Trophoblast cell (in vitro differentiated cells and primary cell): ENCODE results near the gene FAM204A.
A peak's percentile ranks its signal among the peaks of the same experiment; 100 is the strongest.

Experiments
- DNase-seq, 2 donors: peaks; one replicate each; pipeline ENCODE4 v3.0.0-alpha.2; 2016
- H2AFZ ChIP-seq: 2 replicates; pipeline ENCODE4 v1.6.1; 2013; ENCODE audit warnings: low read length, moderate library complexity, mild to moderate bottlenecking; ENCODE audit not compliant: insufficient read depth, poor library complexity
- H2AK5ac ChIP-seq: 2 replicates; pipeline ENCODE4 v1.6.1; 2013; ENCODE audit warnings: mild to moderate bottlenecking, low read length
- H2BK120ac ChIP-seq: 2 replicates; pipeline ENCODE4 v1.6.1; 2013; ENCODE audit warnings: low read length, mild to moderate bottlenecking, moderate library complexity; ENCODE audit not compliant: insufficient read depth, poor library complexity
- H2BK12ac ChIP-seq: 2 replicates; pipeline ENCODE4 v1.6.1; 2013; ENCODE audit warnings: mild to moderate bottlenecking, low read length, moderate library complexity
- H2BK5ac ChIP-seq: 2 replicates; pipeline ENCODE4 v1.6.1; 2013; ENCODE audit warnings: low read length, low read depth, moderate library complexity, mild to moderate bottlenecking; ENCODE audit not compliant: poor library complexity
- H3K14ac ChIP-seq: 2 replicates; pipeline ENCODE4 v1.6.1; 2013; ENCODE audit warnings: mild to moderate bottlenecking, low read length
- H3K18ac ChIP-seq: 2 replicates; pipeline ENCODE4 v1.6.1; 2013; ENCODE audit warnings: mild to moderate bottlenecking, low read length
- H3K23ac ChIP-seq: 2 replicates; pipeline ENCODE4 v1.6.1; 2013; ENCODE audit warnings: low read length
- H3K27ac ChIP-seq: 2 replicates; pipeline ENCODE4 v1.5.1; 2013; ENCODE audit warnings: low read depth, mild to moderate bottlenecking, inconsistent platforms, low read length, moderate library complexity
- H3K27me3 ChIP-seq: 2 replicates; pipeline ENCODE4 v1.6.1; 2013; ENCODE audit warnings: inconsistent platforms, mild to moderate bottlenecking, low read length, moderate library complexity; ENCODE audit not compliant: insufficient read depth
- H3K36me3 ChIP-seq, 2 experiments: 1 replicate in 1 of 2; 2 replicates in 1 of 2; pipeline ENCODE4 v1.6.1; 2013; ENCODE audit warnings: low read length in 2 of 2, mild to moderate bottlenecking in 2 of 2, moderate library complexity in 1 of 2; ENCODE audit not compliant: insufficient read depth in 2 of 2, control insufficient read depth in 1 of 2
- H3K4ac ChIP-seq: 2 replicates; pipeline ENCODE4 v1.6.1; 2013; ENCODE audit warnings: low read depth, mild to moderate bottlenecking, low read length, moderate library complexity
- H3K4me1 ChIP-seq, 2 experiments: 1 replicate in 1 of 2; 2 replicates in 1 of 2; pipeline ENCODE4 v1.6.1; 2013; ENCODE audit warnings: low read length in 2 of 2, mild to moderate bottlenecking in 2 of 2, moderate library complexity in 1 of 2; ENCODE audit not compliant: insufficient read depth in 2 of 2, control insufficient read depth in 1 of 2
- H3K4me2 ChIP-seq: 2 replicates; pipeline ENCODE4 v1.6.1; 2013; ENCODE audit warnings: inconsistent platforms, mild to moderate bottlenecking, low read length, moderate library complexity
- H3K4me3 ChIP-seq: 2 replicates; pipeline ENCODE4 v1.5.1; 2013; ENCODE audit warnings: mild to moderate bottlenecking, low read depth, low read length, inconsistent platforms
- H3K79me1 ChIP-seq: one replicate; pipeline ENCODE4 v1.6.1; 2013; ENCODE audit warnings: low read length
- H3K79me2 ChIP-seq: 2 replicates; pipeline ENCODE4 v1.6.1; 2013; ENCODE audit warnings: low read length, mild to moderate bottlenecking; ENCODE audit not compliant: control insufficient read depth, insufficient read depth, poor library complexity
- H3K9ac ChIP-seq: 2 replicates; pipeline ENCODE4 v1.6.1; 2013; ENCODE audit warnings: mild to moderate bottlenecking, low read length
- H3K9me3 ChIP-seq: 2 replicates; pipeline ENCODE4 v1.6.1; 2013; ENCODE audit warnings: low read depth, mild to moderate bottlenecking, control low read depth, inconsistent platforms, low read length; ENCODE audit not compliant: insufficient read depth
- H4K12ac ChIP-seq: 2 replicates; pipeline ENCODE4 v1.6.1; 2013; ENCODE audit warnings: low read depth, mild to moderate bottlenecking, low read length, moderate library complexity
- H4K8ac ChIP-seq: 2 replicates; pipeline ENCODE4 v1.6.1; 2013; ENCODE audit warnings: low read depth, mild to moderate bottlenecking, low read length, moderate library complexity
- H4K91ac ChIP-seq: one replicate; pipeline ENCODE4 v1.6.1; 2013; ENCODE audit warnings: low read depth, mild to moderate bottlenecking, low read length, moderate library complexity
- WGBS: extraction: QIAGEN DNeasy Blood & Tissue Kit; methylation state at CpG from one replicate; pipeline ENCODE4 v1.1.7; 2013; ENCODE audit warnings: missing lambda C conversion rate; ENCODE audit not compliant: insufficient read length, insufficient coverage; ENCODE audit errors: extremely low coverage; 5-methylcytosine and 5-hydroxymethylcytosine counted together

Gene FAM204A

DNA sequence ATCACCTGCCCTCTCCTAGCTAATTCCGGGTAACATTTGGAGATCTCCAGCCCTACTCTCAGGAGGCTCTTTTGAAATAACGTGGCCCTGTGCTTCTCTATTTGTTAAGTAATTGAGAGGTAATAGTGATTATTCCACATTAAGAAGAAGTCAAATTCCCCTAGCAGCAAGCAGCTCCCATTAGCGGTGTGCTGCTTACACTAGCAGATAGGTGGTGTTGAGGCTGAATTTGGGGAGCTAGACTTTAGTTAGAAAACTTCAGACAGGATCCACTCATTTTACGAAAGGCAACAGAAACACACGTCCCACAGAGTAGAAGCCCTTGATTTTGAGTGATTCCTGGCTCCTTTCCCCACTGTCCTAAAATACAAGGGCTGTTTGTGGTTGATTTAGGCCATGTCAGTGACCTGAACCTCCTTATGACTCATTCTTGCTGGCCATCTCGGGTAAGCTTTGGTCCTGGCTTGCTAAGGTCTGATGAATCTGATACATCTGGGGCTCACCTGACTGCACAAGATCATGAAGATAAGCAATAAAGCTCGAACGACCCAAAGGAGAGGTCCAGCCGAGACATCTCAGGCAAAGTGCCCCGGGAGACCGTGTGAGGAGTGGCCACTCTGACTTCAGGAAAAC lies 77.2 kb downstream of the FAM204A start:
- Histone ChIP-seq H3K4me3 (no peak overlapping the region), H2AK5ac (no peak overlapping the region), H2BK120ac (no peak overlapping the region), H3K4me2 (no peak overlapping the region), H4K8ac (no peak overlapping the region), H3K4ac (no peak overlapping the region), H3K79me1 (no peaks in the 10 kb centered on the region), H3K14ac (no peak overlapping the region), H3K23ac (no peak overlapping the region), H3K9me3 (no peaks in the 10 kb centered on the region), H3K4me1 (no peaks in the 10 kb centered on the region), H2AFZ (no peak overlapping the region), H3K36me3 (no peaks in the 10 kb centered on the region), H4K91ac (no peak overlapping the region), H2BK12ac (no peak overlapping the region), H3K27me3 (peaks cover 2% of the 10 kb centered on the region), H3K18ac (no peak overlapping the region), H3K27ac (no peak overlapping the region), H3K9ac (no peak overlapping the region), H2BK5ac (no peak overlapping the region), H4K12ac (no peak overlapping the region), H3K79me2 (no peaks in the 10 kb centered on the region)
- DNase-seq: no peak
- WGBS: no CpG with 5 or more reads among the region's 11 CpGs

DNA sequence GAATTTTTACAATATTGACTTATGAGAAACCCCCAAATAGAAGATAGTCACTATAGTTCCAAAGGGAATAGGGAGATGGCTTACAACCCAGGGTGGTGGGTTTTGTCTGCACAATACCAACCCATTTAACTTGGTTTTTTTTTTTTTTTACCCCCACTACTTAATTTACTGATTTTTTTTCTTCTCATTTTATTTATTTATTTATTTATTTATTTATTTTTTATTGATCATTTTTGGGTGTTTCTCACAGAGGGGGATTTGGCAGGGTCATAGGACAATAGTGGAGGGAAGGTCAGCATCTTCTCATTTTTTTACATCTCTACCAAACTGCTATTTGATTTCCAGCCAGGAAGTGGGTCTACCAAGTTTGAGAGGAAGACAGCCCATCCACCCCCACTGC lies 77.9 kb downstream of the FAM204A start:
- no peaks in the 10 kb centered on the region for H3K9me3 ChIP-seq
- no peak overlapping the region for H3K23ac ChIP-seq
- H3K4ac ChIP-seq: no peak overlapping the region
- no peaks in the 10 kb centered on the region for H3K79me2 ChIP-seq
- H4K91ac ChIP-seq: no peak overlapping the region
- H4K8ac ChIP-seq: no peak overlapping the region
- no peak for DNase-seq
- no peak overlapping the region for H3K4me2 ChIP-seq
- H3K4me1 ChIP-seq: no peaks in the 10 kb centered on the region
- peaks cover 2% of the 10 kb centered on the region for H3K27me3 ChIP-seq
- no peaks in the 10 kb centered on the region for H3K79me1 ChIP-seq
- H3K18ac ChIP-seq: no peak overlapping the region
- no peak overlapping the region for H4K12ac ChIP-seq
- no peak overlapping the region for H2BK12ac ChIP-seq
- no peak overlapping the region for H2BK5ac ChIP-seq
- no peak overlapping the region for H3K27ac ChIP-seq
- H3K9ac ChIP-seq: no peak overlapping the region
- no peak overlapping the region for H3K14ac ChIP-seq
- H3K36me3 ChIP-seq: no peaks in the 10 kb centered on the region
- H3K4me3 ChIP-seq: no peak overlapping the region
- no peak overlapping the region for H2AFZ ChIP-seq
- no peak overlapping the region for H2BK120ac ChIP-seq
- no peak overlapping the region for H2AK5ac ChIP-seq

DNA sequence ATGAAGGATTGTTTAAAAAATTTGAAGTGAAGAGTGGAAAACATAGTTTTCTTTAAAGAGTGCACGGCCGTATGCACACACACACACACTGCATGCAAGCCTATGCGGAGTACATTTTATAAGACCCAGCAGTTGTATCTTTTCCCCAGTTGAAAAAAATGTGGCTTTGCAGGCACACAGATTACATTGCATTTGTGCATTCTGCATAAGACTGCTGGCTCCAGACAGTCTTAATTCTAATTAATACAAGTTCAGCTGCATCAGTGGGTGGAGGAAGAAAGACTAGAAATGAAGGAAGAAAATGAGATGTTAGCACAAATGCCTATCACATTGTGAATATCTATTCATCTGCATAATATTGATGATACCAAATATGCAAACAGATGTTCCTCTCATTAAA lies 79.6 kb downstream of the FAM204A start:
- Histone ChIP-seq H3K4me1 (no peaks in the 10 kb centered on the region), H2BK120ac (no peak overlapping the region), H2BK5ac (no peak overlapping the region), H3K4ac (no peak overlapping the region), H2BK12ac (no peak overlapping the region), H3K27me3 (peaks cover 2% of the 10 kb centered on the region), H3K14ac (no peak overlapping the region), H4K12ac (no peak overlapping the region), H3K4me2 (no peak overlapping the region), H3K79me2 (no peaks in the 10 kb centered on the region), H3K79me1 (no peaks in the 10 kb centered on the region), H3K27ac (no peak overlapping the region), H2AFZ (no peak overlapping the region), H3K18ac (no peak overlapping the region), H3K9ac (no peak overlapping the region), H2AK5ac (no peak overlapping the region), H3K36me3 (no peaks in the 10 kb centered on the region), H4K8ac (no peak overlapping the region), H4K91ac (no peak overlapping the region), H3K4me3 (no peak overlapping the region), H3K23ac (no peak overlapping the region), H3K9me3 (no peaks in the 10 kb centered on the region)
- DNase-seq: no peak
- no CpG with 5 or more reads among the region's 3 CpGs for WGBS

DNA sequence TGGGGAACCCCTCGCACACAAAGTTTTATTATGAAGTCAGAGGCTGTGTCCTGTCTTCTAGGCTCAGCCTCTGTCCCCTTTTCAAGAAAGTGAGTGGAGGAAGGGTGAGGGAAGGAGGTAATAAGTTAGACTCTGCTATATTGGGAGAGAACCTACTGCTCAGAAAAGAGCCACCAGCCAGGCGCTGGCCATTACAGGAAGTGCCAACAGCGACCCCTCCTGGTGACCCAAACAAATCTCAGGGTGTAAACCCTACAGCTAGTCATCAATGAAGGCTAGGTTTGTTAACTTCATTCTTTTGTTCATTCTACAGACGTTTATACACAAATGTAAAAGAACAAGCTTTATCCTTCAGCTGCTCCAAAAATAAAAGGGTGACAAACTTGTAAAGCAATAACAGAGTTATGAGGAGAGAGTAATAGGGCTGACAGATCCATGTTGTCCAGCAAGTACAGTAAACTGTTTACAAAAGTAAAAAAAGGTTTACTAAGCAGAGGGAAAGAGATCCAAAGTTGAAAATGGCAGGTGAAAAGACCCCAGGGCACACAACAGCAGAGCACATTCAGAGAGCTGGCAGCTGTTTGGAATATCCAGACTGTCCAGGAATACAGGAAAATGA lies 82.7 kb downstream of the FAM204A start:
- Histone ChIP-seq H3K4me3 (no peak overlapping the region), H3K27me3 (peaks cover 2% of the 10 kb centered on the region), H2BK120ac (no peak overlapping the region), H3K79me2 (no peaks in the 10 kb centered on the region), H3K79me1 (no peaks in the 10 kb centered on the region), H2AK5ac (no peak overlapping the region), H3K9ac (no peak overlapping the region), H2BK12ac (no peak overlapping the region), H3K9me3 (no peaks in the 10 kb centered on the region), H3K23ac (no peak overlapping the region), H4K8ac (no peak overlapping the region), H2AFZ (no peak overlapping the region), H2BK5ac (no peak overlapping the region), H3K18ac (no peak overlapping the region), H4K12ac (no peak overlapping the region), H3K27ac (no peak overlapping the region), H3K4me2 (no peak overlapping the region), H3K4ac (no peak overlapping the region), H4K91ac (no peak overlapping the region), H3K4me1 (no peaks in the 10 kb centered on the region), H3K14ac (no peak overlapping the region), H3K36me3 (no peaks in the 10 kb centered on the region)
- no CpG with 5 or more reads among the region's 4 CpGs for WGBS
- DNase-seq: peak; percentile 30 to 49
